ENCODE measurements around the gene CREB3L2. TPM values are rescaled to one million over a fixed set of nuclear protein-coding genes. Genes with fewer than 3 reads are reported as not detected.
A peak's percentile ranks its signal among the peaks of the same experiment; 100 is the strongest.

Gene CREB3L2
- total and polyA plus RNA-seq, 10 of the 15 experiments (the other 5 are each of a cell fraction or from before 2014, with no cell fraction given): 6.4 to 67.1 (median 26.2) TPM

DNA sequence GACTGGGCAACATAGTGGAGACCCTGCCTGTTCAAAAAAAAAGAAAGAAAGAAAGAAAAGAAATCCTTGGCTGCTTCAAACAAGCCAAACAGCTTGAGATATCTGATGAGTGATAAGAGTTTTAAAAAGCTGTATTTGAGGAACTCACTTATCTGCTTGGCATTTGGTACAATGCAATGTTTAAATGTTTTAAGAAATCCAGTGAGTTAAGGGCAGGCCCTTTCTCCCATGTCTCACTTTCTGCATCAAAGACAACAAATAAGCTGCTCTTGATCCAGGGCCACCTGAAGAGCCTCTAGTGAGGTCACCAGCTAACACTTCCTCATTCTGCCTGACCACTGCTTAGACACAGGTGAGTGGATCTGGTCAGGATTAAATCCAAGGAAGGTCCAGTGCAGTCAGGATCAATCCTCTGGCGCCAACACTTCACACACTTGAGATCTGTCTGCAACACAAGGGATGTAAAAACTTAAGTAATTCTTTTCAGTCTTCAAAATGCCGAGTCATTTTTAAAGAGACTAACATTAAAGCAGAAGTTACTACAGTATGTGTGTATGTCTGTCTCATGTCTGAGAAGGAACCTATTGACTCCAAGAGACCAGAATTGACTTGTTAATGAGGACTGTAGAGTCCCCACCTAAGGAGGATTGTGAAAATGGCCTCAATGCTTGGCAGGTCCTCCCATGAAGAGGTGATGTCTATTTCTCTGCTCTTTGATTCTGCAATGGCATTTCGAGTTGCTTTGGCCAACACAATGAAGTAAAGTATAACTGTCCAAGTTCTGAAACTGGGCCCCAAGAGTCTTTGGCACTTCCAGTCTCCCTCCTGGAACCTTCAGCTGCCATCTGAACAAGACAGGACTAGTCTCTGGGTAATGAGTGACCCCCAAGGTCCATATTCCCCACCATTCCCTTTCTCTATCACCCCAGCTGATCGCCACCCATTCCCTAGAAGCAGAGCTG lies 43.1 kb downstream of the CREB3L2 start:
- 62% methylated on average over 4 of the region's 4 CpGs for WGBS (ENCODE audit: insufficient coverage, insufficient replicate concordance, low lambda C conversion rate, missing lambda C conversion rate)
- Histone ChIP-seq H2AFZ (ENCODE audit: control insufficient read depth, low read depth, low read length) (no peak overlapping the region), H4K20me1 (ENCODE audit: control insufficient read depth, insufficient read depth) (no peaks in the 10 kb centered on the region), H3K79me2 (ENCODE audit: control insufficient read depth, insufficient read depth, low read length) (peaks cover 84% of the 10 kb centered on the region), H3K9ac (ENCODE audit: control insufficient read depth, insufficient read depth, low read length) (no peak overlapping the region; the same call in 1 of the 2 replicates), H3K9me3 (replicated peaks; ENCODE audit: control insufficient read depth, insufficient read depth, low read length) (no peaks in the 10 kb centered on the region), H3K27ac (ENCODE audit: control insufficient read depth, insufficient read depth) (peak overlapping the region; percentile 56), H3K4me1 (ENCODE audit: control insufficient read depth, insufficient read depth, low read length) (peaks cover 33% of the 10 kb centered on the region), H3K36me3 (ENCODE audit: control insufficient read depth in 2 of 2, insufficient read depth in 2 of 2, low read length in 1 of 2) (peaks cover 0 to 34% of the 10 kb centered on the region in 2 experiments; a peak in 3 of 4 replicates), H3K4me3 (no peak overlapping the region), H3K27me3 (replicated peaks in 1 of 2; ENCODE audit: control insufficient read depth in 2 of 2, insufficient read depth in 2 of 2, low read length in 1 of 2) (no peaks in the 10 kb centered on the region), H3K4me2 (ENCODE audit: control insufficient read depth, insufficient read depth) (peak overlapping the region; percentile 1; the same call in 1 of the 2 replicates)
- RAD21 ChIA-PET (ENCODE audit: unreplicated experiment): interaction anchor here (1.0 to 2.7 kb wide), 10 partner anchors 18 to 303 kb away, joined by 3 to 13 read pairs (median 4); partner anchors contain the start of gene CREB3L2
- POLR2A ChIA-PET: interaction anchor here (1.9 kb wide), 1 partner anchor 28 kb away, joined by 5 read pairs; no protein-coding TSS in a partner anchor
- SMC1A ChIA-PET (ENCODE audit: uncharacterized antibody, unreplicated experiment): interaction anchor here (0.8 to 3.1 kb wide), 12 partner anchors 8 to 43 kb away, joined by 3 to 18 read pairs (median 4); partner anchors contain the start of gene CREB3L2
- intact Hi-C loops (cut with micrococcal nuclease; ENCODE audit: unreplicated experiment): no loop called here
- CTCF ChIA-PET: interaction anchor here (0.7 to 1.7 kb wide), 5 partner anchors 12 to 54 kb away, joined by 3 to 5 read pairs (median 3); partner anchors contain the start of gene CREB3L2
- no TSS peak for BruUV-seq (replicated peaks)
- FAIRE-seq (peak; percentile 71), ATAC-seq (peak; percentile 72), DNase-seq (ENCODE audit: low read depth, low spot score) (no peak)
- TF ChIP-seq, protein P1, sequence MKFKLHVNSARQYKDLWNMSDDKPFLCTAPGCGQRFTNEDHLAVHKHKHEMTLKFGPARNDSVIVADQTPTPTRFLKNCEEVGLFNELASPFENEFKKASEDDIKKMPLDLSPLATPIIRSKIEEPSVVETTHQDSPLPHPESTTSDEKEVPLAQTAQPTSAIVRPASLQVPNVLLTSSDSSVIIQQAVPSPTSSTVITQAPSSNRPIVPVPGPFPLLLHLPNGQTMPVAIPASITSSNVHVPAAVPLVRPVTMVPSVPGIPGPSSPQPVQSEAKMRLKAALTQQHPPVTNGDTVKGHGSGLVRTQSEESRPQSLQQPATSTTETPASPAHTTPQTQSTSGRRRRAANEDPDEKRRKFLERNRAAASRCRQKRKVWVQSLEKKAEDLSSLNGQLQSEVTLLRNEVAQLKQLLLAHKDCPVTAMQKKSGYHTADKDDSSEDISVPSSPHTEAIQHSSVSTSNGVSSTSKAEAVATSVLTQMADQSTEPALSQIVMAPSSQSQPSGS (IDR thresholded peaks at IDR 0.05; ENCODE audit: low read length): no peak
- peak; percentile 93 for TF ChIP-seq SPI1 (IDR thresholded peaks at IDR 0.05; ENCODE audit: borderline replicate concordance, insufficient read depth, low read depth, low read length)
- TF ChIP-seq IKZF1 (conservative IDR thresholded peaks at IDR 0.05): peak; percentile 43; the same call in 1 of the 2 replicates
- TF ChIP-seq EED (IDR thresholded peaks at IDR 0.05; ENCODE audit: low read depth): peak; percentile 48; the same call in 1 of the 2 replicates
- TF ChIP-seq, protein P2, sequence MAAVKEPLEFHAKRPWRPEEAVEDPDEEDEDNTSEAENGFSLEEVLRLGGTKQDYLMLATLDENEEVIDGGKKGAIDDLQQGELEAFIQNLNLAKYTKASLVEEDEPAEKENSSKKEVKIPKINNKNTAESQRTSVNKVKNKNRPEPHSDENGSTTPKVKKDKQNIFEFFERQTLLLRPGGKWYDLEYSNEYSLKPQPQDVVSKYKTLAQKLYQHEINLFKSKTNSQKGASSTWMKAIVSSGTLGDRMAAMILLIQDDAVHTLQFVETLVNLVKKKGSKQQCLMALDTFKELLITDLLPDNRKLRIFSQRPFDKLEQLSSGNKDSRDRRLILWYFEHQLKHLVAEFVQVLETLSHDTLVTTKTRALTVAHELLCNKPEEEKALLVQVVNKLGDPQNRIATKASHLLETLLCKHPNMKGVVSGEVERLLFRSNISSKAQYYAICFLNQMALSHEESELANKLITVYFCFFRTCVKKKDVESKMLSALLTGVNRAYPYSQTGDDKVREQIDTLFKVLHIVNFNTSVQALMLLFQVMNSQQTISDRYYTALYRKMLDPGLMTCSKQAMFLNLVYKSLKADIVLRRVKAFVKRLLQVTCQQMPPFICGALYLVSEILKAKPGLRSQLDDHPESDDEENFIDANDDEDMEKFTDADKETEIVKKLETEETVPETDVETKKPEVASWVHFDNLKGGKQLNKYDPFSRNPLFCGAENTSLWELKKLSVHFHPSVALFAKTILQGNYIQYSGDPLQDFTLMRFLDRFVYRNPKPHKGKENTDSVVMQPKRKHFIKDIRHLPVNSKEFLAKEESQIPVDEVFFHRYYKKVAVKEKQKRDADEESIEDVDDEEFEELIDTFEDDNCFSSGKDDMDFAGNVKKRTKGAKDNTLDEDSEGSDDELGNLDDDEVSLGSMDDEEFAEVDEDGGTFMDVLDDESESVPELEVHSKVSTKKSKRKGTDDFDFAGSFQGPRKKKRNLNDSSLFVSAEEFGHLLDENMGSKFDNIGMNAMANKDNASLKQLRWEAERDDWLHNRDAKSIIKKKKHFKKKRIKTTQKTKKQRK (IDR thresholded peaks at IDR 0.05; ENCODE audit: low read depth, low read length): no peak
- peak in 1 of 2 experiments; percentile 25; a peak in 1 of 4 replicates for TF ChIP-seq IKZF2 (IDR thresholded peaks at IDR 0.05)
- TF ChIP-seq, protein P3, sequence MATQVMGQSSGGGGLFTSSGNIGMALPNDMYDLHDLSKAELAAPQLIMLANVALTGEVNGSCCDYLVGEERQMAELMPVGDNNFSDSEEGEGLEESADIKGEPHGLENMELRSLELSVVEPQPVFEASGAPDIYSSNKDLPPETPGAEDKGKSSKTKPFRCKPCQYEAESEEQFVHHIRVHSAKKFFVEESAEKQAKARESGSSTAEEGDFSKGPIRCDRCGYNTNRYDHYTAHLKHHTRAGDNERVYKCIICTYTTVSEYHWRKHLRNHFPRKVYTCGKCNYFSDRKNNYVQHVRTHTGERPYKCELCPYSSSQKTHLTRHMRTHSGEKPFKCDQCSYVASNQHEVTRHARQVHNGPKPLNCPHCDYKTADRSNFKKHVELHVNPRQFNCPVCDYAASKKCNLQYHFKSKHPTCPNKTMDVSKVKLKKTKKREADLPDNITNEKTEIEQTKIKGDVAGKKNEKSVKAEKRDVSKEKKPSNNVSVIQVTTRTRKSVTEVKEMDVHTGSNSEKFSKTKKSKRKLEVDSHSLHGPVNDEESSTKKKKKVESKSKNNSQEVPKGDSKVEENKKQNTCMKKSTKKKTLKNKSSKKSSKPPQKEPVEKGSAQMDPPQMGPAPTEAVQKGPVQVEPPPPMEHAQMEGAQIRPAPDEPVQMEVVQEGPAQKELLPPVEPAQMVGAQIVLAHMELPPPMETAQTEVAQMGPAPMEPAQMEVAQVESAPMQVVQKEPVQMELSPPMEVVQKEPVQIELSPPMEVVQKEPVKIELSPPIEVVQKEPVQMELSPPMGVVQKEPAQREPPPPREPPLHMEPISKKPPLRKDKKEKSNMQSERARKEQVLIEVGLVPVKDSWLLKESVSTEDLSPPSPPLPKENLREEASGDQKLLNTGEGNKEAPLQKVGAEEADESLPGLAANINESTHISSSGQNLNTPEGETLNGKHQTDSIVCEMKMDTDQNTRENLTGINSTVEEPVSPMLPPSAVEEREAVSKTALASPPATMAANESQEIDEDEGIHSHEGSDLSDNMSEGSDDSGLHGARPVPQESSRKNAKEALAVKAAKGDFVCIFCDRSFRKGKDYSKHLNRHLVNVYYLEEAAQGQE (IDR thresholded peaks at IDR 0.05; ENCODE audit: low read depth, low read length): peak; percentile 51; the same call in 1 of the 2 replicates
- no peak for TF ChIP-seq SREBF1 (IDR thresholded peaks at IDR 0.05; ENCODE audit: low read length)
- TF ChIP-seq RUNX3 (IDR thresholded peaks at IDR 0.05; ENCODE audit: low read length): peak; percentile 61
- peak; percentile 34; the same call in 1 of the 2 replicates for TF ChIP-seq ATF7 (IDR thresholded peaks at IDR 0.05; ENCODE audit: low read depth)
- TF ChIP-seq SREBF2 (IDR thresholded peaks at IDR 0.05; ENCODE audit: low read length): no peak
- TF ChIP-seq RBBP5 (conservative IDR thresholded peaks at IDR 0.05): no peak
- TF ChIP-seq DPF2 (IDR thresholded peaks at IDR 0.05): 0 out of 2 replicates have a peak, but pooled peaks have one; percentile 28
- peak; percentile 16; the same call in 1 of the 2 replicates for TF ChIP-seq JUNB (IDR thresholded peaks at IDR 0.05)
- in situ Hi-C loops (cut with MboI): no loop called here

All from GM12878 (cell line).